NCI-H187 treated with DMSO at 0.1 percent for 48 hours (cell line): Measurements from ENCODE around the gene TBC1D9B.
"Not testable (repeated sequence)": the region's sequence is repeated elsewhere in the genome, so short reads cannot be mapped to it uniquely, and the experiment has no call there.

Experiments used
- DNase-seq: peaks from one replicate; lab custom pipeline; 2025; lab: John Stamatoyannopoulos, UW

Gene TBC1D9B

GRCh38 chr5:179885491-179886090, 22.1 kb downstream of the TBC1D9B start:
- no peak for DNase-seq

- no peak for DNase-seq
These were observed 24.5 kb downstream of the TBC1D9B start for GRCh38 chr5:179883163-179883562.

DNA sequence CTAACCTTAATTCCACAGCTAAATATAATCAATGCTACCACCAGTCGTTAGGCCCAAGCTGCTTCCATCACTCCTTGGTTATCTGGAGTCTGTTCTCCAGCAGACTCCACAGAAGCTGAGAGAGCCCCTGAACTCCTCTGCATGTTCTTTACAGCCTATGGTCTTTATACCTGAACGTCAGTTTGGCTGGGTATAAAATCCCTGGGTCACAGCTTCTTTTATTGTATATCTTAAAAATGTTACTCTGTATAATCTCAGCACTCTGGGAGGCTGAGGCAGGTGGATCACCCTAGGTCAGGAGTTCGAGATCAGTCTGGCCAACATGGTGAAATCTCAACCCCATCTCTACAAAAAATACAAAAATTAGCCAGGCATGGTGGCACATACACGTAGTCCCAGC, 25.4 kb downstream of the TBC1D9B start:
- no peak for DNase-seq

GRCh38 chr5:179880848-179881590, 26.7 kb downstream of the TBC1D9B start:
- DNase-seq: no peak

DNA sequence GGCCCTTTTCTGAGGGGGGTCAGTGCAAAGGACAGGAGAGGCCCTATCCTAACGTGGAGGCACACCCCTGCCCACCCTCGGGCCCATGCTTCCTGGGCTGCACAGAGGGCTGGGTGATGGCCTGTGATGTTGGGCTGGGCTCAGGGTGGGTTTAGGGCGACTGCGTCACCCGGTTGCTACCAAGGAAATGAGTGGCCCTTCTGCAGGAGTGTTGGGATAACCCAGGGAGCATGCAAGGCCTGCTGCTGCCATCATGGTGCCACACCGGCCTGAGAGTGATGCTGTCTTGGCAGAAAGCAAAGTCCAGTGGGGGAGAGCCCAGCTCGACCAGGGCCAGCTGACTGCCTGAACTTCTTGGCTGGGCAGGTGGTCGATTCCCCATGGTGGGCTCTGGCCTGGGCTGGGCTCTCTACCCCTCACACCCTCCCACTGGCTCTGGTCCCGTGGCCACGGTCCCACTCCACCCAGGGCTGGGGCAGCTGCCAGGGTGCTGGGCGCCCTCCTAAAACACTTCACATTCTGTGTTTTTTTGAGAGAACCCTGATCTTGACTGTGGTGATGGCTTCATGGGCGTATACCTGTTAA, 27.5 kb downstream of the TBC1D9B start:
- DNase-seq: no peak

- no peak for DNase-seq
These were observed 28.0 kb downstream of the TBC1D9B start for GRCh38 chr5:179879690-179880010.

GRCh38 chr5:179879003-179879689, 28.6 kb downstream of the TBC1D9B start:
- no peak for DNase-seq

- no peak for DNase-seq
These were observed 29.3 kb downstream of the TBC1D9B start for GRCh38 chr5:179878222-179879002.

DNA sequence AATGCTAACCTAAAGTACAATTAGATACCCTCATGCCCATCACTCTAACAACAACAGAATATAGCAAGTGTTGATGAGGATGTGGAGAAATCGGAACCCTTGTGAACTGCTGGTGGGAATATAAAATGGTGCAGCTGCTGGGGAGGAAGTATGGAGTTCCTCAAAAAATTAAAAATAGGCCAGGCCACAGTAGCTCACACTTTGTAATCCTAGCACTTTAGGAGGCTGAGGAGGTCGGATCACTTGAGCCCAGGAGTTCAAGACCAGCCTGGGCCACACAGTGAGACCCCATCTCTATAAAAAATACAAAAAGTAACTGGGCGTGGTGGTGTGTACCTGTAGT, 31.1 kb downstream of the TBC1D9B start:
- no peak for DNase-seq

DNA sequence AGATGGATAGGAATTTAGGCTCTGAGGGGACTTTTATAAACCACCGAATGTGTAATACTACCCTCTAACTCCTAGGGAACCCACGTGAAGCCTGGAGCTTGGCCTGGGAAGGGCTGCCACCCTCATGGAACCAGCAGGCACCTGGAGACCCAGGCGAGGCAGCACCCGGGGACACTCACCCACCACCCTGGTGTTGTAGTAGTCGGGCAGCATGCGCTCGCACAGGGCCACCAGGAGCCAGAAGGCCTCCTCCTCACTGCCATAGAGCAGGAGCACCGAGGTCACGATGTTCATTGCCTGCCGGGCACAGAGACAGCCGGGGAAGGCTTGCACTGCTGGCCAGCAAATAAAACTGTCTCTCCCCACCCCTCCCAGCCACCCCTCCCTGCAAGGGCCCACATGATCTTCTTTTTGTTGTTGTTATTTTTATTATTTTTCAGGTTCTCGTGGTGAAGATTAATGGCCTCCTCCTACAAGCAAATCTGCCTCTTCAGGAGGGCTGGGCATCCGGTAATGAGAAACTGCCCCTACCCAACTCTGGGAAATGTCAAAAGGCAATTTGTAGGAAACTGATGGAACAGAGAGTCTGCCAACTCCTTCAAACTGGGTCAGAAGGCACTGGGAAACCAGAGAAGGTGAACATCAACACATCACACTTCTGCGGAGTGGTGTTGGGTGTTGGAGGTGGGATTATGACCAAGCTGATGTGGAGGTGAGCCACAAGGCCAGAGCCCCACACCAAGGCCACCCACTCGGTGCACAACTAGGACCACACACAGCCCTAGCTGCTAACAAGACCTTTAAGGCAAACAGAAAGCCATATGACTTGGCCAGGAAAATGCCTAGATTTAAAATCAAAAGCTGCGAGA, 31.7 kb downstream of the TBC1D9B start:
- no peak for DNase-seq

DNA sequence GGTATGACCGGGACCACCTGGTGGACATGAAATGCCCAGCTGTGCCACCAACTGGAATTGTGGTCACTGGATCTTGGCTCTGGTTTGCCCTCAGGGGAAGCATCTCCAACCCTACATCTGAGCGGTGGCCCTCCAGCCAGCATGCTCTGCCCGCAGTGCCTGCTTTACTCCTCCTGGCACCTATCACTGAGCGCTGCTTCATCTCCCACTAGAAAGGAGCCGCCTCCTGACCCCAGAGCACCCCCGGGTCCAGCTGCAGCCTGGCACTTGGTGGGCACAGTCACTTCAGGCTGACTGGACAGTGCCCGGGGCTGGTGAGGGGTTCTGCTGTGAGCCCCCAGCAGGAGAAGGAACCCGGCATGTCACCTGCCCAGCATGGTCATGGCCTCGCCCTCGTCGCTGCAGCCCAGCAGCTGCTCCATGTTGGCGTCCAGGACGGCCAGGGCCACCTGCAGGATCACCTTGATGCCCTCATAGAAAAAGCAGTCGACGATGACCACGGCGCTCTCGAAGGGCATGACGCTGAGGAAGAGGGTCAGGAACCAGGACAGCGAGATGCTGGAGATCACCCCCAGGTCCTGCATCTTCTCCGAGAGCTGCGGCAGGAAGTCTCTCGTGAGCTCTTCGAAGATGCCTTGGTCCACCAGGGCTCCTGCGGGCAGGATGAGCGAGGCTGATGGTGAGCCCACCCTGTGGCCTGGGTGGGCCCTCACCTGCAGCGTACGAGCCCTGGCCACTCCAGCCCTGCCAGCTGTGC, 33.0 kb downstream of the TBC1D9B start:
- no peak for DNase-seq

GRCh38 chr5:179874136-179874535, 33.6 kb downstream of the TBC1D9B start:
- no peak for DNase-seq

- no peak for DNase-seq
These were observed 34.0 kb downstream of the TBC1D9B start for GRCh38 chr5:179873588-179874110.

DNA sequence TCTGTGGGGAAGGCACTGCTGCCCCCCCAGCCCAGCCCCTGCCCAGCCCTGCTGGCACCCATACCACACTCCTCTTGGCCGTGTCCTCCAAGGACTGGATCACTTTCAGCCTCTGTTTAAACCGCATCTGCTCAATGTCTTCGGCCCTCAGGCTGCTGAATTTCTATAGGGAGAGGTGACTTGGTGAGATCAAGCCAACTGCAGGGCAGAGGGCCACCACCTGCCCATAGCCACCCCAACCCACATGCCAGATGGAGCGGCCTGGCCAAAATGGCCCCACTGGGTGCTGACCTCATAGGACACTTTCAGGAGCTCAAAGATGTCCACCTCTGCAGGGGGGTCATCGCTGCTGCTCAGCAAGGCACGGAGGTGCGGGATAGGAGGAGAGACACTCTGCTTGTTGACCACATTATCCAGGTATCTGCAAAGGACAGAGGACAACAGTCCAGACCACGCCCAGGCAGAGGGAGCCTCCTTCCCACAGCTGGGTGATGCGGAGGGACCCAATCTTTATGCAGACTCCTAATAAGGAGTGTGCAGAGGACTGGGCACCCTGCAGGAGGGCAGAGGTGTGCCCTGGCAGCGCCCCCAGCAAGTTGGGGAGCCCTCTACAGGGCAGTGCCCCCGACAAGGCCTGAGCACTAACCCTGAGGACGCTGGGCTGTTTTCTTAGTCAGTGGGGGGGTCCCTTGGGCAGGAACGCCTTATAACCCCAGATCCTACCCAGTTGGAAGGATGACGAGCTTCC, 34.7 kb downstream of the TBC1D9B start:
- DNase-seq: no peak

- no peak for DNase-seq
These were observed 35.5 kb downstream of the TBC1D9B start for GRCh38 chr5:179872055-179872827.

DNA sequence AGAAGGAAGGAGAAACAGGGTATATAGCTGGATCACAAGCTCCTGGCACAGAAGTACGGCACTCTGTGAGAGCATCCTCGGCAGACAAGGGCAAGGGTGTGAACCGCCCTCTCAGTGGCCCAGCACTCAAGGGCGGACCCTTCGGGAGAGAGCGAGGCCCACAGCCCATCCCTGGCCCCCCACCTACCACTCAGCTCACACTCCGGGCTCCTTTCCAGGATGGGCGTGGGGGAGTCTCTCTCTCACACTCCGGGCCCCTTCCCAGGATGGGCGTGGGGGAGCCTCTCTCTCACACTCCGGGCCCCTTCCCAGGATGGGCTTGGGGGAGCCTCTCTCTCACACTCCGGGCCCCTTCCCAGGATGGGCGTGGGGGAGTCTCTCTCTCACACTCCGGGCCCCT, 36.2 kb downstream of the TBC1D9B start:
- DNase-seq: not testable (repeated sequence)

- no peak for DNase-seq
These were observed 36.7 kb downstream of the TBC1D9B start for GRCh38 chr5:179870952-179871351.

GRCh38 chr5:179870403-179870903, 37.2 kb downstream of the TBC1D9B start:
- no peak for DNase-seq
